H1 (cell line): ENCODE results near the gene PAN2. TPM values are rescaled to one million over a fixed set of nuclear protein-coding genes. Genes with fewer than 3 reads are reported as not detected.

Source experiments
- CREB1 ChIP-seq: IDR thresholded peaks from 2 replicates; pipeline ENCODE4 v1.6.1; 2012; ENCODE audit warnings: inconsistent platforms
- RBBP5 ChIP-seq: IDR thresholded peaks from 2 replicates; pipeline ENCODE4 v1.7.1; 2012; ENCODE audit warnings: low read depth, mild to moderate bottlenecking, inconsistent platforms, low read length, moderate library complexity, borderline replicate concordance
- polyA plus RNA-seq, 7 experiments: library from polyadenylated mRNA; depleted of rRNA in 3 of 7; stranded (reverse) in 5 of 7; unstranded in 2 of 7; fragments of >200 nt in 5 of 7; fragments of 200-250 nt in 2 of 7; gene quantifications; 1 replicate in 5 of 7; 2 replicates in 1 of 7; 4 replicates in 1 of 7; pipeline versions ENCODE4 v1.2.1 to v1.2.3, GENCODE V29; 2011 to 2013; ENCODE audit warnings: missing spikeins in 2 of 7, mixed read lengths in 2 of 7
- total RNA-seq: library from RNA; stranded (reverse); fragmentation: NEBNext Ultra II Directional; extraction: Animal tissue kit (Norgen Biotek cat#: 25700); gene quantifications from 2 replicates; pipeline ENCODE4 v1.2.1, GENCODE V29; 2021

The PAN2 gene
- total and polyA plus RNA-seq, 2 of the 8 experiments (the other 6 are each of a cell fraction or from before 2014, with no cell fraction given) = 29.6 to 36.7 TPM

GRCh38 chr12:56338308-56339157 lies 4.7 kb upstream of the PAN2 start, which contains the start of gene IL23A (continued):
- TF ChIP-seq RBBP5 (no peak), CREB1 (no peak)
